Measurements from ENCODE around the gene UFL1. TPM values are rescaled to one million over a fixed set of nuclear protein-coding genes. Genes with fewer than 3 reads are reported as not detected.

Gene UFL1
- total RNA-seq: 23.7 and 25.8 TPM in 2 replicates

DNA sequence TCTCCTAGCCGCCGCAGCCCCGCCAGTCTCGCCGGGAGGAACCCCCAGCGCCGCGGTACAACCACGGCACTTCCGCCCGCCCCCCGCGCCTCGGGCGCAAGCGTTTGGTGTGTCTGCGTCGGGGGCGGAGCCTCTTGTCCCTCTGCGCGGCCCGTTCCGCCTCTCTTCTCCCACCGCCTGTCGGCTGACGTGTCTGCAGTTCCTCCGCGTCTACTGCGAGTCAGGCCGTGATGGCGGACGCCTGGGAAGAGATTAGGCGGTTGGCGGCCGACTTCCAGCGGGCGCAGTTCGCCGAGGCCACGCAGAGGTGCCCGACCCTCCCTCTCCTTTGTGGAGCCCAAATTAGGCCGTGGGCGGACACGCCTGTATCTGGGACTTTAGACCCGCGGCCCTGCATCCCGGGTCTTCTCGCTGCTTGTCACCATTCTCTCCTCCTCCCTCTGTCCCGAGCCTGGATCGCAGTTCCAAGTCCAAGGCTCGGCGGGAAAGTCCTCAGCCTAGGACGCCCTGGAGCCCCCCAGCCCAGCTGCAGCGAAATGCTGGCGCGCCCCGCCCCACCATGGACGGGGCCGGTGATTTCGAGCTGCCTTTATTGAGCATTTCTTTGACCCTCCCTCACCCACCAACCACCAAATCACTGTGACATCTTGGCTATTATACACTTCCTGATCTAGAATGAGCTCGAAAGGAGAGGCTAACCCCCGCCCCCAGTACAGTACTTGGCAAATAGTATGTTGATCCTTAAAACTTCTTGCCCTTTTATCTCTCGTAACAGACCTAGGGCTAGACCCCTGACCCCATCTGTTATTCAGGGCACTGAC, at the start of gene UFL1:
Gene UFL1, plus strand, starts transcription at position 163 of the 821 bp plus-strand sequence. Its CDS starts 68 bp downstream, at position 231.

DNA sequence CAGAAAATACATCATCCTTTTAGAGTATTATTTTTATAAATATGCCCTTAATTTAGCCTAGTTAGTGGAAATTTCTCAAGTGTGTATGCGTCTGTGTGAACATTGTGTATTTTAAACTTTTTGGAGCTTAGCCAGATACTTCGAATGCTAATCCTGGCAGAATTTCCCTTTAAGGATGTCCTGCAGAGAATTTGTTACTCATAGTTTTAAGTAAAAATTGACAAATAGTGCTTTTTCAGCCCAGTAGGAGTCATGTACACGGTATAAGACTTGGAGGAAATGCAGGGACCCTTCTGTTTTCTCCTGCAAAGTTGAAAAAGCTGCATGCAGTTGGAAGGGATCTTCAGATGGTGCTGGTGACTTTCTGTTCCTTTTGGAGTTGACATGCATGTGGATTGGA, 41.3 kb downstream of the UFL1 start, which contains the start of gene FHL5:
Gene FHL5, plus strand, starts transcription at position 243 of the 400 bp plus-strand sequence. CDS start 40,486 bp downstream, outside the sequence.

Other genes starting within 250 kb of the UFL1 start
- gene FHL5, start 41.3 kb downstream of the UFL1 start, total RNA-seq: not detected in 2 replicates